NCI-H345 (cell line): ENCODE measurements around the gene EIF4A3.

Source experiments
- DNase-seq: peaks from one replicate; lab custom pipeline; 2025; lab: John Stamatoyannopoulos, UW

Gene EIF4A3

DNA sequence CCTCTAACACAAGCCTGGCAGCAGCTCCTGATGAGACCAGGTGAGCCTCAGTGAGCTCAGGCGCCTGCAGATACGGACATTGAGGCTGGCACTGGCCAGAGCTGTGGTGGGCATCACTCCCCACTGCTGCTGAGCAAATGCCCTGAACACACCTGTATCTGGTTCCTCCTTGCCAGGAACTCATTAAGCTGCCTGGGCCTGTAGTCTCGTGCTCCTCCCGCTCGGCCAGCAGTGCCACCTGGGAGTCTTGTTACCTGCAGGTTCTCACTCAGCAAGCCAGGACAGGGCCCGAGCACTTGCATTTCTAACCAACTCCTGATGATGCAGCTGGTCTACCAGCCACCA is 13.3 kb downstream of the EIF4A3 start:
- no peak for DNase-seq

DNA sequence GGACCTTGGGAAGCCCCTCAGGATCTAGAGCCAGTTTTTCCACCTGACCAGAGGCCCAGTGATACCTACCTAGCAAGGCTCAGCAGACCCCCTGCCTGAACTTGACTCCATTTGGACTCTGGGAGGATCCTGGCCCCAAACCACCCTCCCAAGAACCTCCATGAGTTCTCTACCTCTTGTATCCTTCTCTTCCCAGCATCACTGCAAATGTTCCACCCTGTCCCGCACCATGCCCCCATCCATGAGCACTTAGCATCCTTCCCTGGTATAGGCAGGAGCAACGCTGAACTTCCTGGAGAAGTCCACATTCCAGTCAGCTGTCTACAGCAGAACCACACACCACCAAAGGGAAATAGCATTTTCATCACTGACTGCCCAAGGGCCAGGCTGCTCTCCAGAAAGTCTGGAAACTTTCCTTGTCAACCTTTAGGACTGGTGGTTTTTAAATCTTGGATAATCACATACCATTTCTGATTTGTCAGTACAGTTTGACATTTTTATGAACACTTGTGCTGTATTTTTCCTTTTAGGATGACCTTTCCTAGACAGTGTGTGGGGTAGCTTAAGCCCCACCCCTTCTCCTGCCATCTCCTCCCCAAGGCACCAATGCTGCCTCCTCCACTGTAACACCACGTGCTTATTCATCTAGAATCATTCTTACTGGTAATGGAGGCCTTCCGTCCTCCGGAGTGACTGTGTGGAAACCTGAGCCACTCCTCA is 13.9 kb downstream of the EIF4A3 start:
- no peak for DNase-seq

DNA sequence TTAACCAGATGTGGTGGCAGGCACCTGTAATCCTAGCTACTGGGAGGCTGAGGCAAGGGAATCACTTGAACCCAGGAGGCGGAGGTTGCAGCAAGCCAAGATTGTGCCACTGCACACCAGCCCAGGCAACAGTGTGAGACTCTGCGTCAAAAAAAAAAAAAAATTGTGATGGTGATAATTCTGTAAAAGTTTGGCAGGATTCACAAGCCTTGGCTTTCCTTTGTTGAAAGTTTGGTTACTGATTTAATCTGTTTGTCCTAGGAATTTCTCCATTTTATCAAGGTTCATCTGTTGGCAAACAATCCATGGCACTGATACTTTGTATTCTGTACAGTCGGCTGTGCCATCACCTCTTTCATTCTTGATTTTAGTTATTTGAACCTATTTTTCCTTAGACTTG is 15.9 kb downstream of the EIF4A3 start:
- DNase-seq: no peak

DNA sequence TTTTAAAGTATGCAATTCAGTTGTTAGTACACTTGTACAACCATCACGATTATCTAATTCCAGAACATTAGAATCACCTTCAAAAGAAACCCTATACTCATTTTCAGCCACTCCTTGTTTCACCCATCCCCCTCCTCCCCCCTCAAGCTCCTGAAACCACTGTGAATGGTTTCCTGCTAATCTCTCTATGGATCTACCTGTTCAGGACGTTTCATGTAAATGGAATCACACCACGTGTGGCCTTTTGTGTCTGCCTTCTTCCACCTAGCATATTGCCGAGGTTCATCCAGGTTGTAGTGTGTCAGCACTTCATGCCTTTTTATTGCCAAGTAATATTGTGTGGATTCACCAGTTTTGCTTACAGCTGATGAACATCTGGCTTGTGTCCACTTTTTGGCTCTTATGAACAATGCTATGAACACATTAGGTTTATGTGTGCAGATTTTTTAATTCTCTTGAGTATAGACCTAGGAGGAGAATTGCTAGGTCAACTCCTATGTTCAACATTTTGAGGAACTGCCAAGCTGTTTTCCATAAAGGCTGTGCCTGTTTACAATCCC is 17.8 kb downstream of the EIF4A3 start:
- DNase-seq: no peak

DNA sequence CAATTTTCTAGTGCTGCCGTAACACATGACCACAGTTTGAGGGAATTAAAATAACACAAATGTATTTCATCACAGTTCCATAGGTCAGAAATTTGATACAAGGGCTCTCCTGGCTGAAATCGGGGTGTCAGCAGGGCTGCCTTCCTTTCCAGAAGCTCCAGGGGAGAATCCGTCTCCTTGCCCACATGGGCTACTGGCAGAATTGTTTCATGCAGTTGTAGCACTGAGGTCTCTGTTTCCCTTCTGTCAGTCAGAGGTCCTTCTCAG is 20.5 kb downstream of the EIF4A3 start:
- no peak for DNase-seq

DNA sequence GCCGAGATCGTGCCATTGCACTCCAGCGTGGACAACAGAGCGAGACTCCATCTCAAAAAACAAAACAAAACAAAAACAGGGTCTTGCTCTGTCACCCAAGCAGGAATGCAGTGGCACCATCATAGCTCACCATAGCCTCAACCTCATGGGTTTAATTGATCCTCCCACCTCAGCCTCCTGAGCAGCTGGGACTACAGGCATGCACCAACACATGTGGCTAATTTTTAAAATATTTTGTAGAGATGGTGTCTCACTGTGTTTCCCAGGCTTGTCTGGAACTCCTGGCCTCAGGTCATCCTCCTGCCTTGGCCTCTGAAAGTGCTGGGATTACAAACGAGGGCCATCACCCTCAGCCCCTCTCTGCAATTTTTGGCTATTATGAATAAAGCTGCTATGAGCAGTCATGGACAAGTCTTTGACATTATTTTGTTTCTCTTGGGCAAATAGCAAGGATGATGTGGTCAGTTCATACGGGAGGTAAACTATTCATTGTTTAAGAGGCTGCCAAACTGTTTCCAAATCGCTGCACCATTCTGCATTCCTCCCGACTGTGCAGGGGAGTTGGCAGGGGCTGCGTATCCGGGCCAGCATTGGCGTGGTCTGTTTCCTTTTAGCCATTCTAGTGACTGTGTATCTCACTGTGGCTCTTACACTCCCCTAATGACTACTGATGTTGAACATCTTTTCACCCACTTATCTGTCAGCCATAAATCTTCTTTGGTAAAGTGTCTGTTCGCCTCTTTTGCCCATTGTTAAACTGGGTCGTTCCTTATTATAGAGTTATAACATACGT is 21.1 kb downstream of the EIF4A3 start:
- no peak for DNase-seq

DNA sequence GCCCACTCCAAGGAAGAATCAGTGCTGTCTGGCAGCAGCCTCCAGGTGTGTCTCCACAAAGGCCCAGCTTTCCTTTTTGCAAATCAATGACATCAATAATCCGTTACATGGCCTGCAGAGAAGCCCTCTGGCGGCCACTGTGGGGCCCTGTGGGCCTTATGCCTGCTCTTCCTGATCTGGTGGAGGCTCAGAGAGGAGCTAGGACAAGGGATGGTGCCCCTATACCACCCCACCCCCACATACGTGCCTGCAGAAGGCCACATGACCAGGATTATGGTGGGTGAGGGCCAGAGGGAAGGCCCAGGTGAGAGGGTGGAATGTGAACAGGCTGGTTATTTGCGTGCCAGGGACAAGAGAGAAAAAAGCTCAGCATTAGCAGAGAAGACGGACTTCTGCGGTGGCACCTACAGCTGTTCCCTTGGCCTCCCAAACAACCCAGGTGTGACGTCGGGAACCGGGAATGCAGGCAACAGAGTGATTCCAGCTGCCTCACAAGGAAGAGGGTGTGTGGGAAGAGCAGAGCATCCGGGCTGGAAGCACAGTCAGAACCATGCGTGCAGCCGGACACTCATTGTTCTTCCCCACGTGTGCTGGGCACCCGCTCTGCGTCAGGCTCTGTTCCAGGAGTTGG is 22.5 kb downstream of the EIF4A3 start:
- peak; percentile 33 for DNase-seq

DNA sequence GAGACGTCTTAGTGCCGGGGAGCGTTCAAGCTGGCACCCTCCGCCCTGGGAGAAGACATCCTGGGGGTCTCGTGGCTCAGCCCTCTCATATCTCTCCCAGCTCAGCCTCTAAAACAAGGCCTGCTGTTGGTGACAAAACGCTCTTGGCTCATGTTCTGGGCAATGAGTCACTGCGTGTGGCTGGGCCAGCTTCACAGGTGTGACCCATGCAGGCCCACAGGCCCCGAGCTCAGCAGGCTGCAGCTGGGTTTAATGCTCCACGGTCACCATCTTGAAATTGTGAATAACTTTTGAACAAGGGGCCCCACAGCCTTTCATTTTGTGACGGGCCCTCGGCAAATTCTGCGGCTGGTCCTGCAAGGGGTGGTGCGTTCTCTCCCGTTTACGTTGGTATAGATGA is 23.1 kb downstream of the EIF4A3 start:
- no peak for DNase-seq

DNA sequence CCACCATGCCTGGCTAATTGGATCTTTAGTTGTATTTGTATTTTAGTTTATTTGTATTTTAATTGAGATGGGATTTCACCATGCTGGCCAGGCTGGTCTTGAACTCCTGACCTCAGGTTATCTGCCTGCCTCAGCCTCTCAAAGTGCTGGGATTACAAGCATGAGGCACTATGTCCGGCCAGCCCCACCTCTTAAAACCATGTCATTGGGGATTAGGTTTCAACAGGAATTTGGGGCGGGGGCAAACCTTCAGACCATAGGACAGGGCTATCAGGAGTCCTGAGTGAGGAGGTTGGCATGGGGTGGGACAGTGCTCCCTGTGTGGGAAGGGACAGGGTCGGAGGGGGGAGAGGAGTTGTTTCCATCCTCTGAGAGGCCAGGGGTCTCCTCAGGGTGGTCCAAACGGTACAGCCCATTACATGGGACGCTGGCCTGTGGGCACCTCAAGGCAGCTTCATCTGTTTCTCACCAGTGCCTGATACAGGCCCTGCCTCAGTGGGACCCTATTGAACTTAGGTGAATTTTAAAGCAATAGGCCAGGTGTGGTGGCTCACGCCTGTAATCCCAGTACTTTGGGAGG is 23.9 kb downstream of the EIF4A3 start:
- no peak for DNase-seq

DNA sequence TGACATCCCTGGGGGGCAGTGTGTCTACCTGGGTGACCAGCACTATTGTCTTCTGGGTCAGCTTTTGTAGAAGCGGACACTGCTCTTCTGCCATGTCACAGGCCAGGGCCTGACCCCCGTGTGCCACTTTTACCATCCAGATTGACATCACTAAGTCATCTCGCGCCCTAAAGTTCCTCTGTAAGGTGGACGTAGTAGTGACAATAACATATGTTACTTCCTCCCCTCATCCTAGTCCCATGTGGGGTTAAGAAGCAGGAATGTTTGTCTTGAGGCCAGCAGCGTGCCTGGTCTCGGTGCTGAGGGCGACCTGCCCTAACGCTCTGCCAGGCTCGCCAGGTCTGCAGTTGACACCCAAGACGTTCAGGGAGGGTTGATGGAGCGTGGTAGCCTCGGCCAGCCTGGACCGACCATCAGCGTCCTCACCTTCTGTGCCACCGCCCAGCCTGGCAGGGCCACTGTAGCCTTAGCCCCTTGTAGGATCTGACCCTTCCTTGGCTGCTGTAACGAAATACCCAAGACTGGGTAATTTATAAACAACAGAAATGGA is 24.8 kb downstream of the EIF4A3 start:
- DNase-seq: no peak

DNA sequence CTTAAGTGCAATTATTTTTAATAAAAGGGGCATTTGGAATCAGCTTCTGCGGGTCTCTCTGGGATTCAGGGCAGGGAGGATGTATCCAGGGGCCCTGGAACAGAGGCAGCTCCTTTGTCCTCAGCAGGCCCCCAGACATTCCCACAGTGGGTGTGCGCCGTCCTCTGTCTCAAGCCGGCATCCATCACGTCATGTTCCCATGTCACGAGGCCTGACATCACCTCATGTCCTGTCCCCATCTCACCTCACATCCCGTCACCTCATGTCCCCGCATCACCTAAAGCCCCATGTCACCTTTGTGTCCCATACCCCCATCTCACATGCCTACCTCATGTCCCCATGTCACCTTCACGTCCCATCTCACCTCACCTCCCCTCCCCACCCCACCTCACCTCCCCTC is 27.1 kb downstream of the EIF4A3 start:
- no peak for DNase-seq

DNA sequence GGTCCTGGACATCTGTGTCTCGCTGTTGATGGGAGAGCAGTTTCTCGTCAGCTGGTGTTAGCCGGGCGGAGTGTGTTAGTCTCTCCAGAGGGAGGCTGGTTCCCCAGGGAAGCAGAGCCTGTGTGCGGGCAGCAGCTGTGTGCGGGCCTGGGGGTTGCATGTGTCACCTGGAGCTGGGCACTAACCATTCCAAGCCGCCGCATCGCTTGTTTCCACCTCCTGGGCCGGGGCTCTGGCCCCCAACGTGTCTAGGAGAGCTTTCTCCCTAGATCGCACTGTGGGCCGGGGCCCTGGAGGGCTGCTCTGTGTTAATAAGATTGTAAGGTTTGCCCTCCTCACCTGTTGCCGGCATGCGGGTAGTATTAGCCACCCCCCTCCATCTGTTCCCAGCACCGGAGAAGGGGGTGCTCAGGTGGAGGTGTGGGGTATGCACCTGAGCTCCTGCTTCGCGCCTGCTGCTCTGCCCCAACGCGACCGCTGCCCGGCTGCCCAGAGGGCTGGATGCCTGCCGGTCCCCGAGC is 27.6 kb downstream of the EIF4A3 start:
- DNase-seq: no peak

DNA sequence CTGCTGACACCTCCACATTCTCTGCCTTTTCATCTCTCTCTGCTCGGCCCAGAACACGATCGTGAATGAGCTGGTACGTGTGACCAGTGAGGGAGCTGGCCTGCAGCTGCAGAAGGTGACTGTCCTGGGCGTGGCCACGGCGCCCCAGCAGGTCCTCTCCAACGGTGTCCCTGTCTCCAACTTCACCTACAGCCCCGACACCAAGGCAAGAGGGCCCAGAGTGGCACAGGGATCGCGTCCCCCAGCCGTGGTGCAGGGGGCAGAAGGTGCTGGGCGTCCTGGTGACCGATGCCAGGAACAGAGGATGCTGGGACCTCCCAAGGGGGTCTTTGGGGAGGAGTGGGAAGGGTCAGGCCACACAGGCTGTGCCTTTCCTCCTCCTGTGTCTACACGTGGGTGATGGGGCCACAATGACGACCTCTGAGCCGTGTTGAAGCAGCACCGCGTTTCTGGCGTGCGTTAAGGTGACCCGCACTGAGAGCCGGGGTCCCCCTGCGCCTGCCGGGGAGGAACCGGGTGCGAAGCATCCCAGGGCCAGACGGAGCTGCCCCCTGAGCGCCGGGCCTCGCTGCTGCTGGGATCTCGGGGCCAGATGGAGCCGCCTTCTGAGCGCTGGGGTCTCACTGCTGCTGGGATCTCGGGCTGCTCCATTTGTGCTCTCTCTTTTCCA is 28.2 kb downstream of the EIF4A3 start:
- DNase-seq: no peak

DNA sequence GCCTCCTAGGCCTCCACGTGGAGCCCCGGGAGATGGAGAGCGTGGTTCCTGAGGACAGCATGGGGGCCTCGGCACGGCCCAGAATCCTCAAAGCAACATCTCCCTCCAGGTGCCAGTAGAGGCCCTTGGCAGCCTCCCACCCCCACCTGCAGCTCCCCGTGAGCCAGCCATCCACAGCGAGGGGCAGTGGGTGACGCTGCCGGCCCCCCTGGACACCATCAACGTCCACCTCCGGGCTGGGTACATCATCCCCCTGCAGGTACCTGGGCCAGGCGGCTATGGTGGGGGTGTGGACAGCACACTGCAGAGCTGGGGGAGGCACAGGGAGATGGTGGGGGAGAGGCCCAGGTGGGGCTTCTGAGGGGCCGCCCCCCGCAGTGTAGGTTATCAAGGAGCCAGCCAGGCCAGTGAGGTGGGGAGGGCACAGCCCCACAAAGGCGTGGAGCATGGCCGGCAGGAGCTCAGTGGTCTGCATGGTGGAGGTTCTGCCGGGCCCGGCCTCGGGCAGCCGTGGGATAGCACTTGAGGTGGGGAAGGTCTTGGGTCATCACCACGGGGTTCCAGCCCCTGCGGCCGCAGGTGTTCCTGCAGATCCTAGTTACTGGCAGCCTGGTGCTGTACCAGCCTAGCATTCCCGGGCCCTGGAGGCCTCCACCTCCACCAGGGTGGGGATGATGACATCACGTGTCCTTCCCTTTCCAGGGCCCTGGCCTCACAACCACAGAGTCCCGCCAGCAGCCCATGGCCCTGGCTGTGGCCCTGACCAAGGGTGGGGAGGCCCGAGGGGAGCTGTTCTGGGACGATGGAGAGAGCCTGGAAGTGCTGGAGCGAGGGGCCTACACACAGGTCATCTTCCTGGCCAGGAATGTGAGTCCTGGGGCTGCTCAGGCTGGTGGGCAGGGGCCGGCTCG is 29.2 kb downstream of the EIF4A3 start:
- DNase-seq: no peak

DNA sequence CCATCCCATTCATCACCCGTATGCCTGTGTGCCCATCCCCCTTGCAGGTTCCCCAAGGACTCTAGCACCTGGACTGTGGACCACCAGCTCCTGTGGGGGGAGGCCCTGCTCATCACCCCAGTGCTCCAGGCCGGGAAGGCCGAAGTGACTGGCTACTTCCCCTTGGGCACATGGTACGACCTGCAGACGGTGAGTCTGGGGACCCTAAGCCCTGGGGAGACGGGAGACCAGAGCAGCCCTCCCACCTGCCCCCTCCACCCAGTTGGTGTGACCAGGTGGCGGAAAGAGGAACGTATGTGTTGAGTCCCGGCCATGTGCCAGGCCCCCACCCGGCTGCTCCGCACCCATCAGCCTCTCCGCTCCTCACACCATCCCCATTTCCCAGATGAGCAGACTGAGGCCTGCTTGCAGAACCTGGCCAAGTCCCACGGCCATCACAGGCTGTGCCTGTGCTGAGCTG is 30.0 kb downstream of the EIF4A3 start:
- no peak for DNase-seq

DNA sequence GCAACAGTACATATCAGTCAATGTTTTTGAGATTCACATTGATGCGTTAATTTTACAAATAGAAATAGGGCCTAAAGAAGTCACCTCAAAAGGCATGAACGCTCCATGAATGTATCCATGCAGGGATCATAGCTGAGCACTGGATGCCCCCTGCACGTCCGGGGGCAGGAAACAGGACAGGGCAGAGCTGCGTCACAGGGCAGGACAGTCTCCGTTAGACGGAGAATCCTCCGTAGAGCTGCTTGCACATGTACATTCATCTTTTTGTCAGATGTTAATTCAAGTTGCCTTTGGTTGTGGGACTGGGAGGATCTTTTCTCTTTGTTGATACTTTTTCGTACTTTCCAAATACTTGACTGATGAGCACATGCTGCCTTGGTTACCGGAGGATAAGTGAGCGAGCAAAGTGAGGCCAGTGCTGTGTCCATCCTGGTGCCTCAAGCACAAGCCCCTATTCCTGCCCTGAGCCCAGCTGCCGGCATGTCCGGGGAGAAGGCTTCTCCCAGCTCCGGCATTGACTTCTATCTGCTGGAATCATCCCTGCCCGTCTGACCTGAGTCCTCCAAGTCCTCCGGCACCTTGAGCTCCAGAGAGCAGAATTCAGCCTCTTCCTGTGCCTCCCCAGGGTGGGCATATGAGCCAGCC is 30.5 kb downstream of the EIF4A3 start:
- DNase-seq: no peak

DNA sequence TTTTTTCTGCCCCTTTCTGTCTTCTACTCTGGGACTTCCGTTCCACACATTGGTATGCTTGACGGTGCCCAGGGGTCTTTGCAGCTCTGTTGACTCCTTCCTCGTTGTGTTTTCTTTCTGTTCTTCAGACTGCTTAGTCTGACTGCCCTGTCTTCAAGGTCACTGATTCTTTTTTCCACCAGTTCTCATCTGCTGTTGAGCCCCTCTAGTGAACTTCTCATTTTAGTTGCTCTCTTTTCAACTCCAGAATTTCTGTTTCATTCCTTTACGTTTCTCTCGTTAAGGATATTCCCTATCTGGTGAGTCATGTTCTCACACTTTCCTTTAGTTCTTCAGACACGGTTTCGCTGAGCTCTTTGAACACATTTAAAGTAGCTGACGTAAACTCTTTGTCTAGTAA is 31.8 kb downstream of the EIF4A3 start:
- no peak for DNase-seq

DNA sequence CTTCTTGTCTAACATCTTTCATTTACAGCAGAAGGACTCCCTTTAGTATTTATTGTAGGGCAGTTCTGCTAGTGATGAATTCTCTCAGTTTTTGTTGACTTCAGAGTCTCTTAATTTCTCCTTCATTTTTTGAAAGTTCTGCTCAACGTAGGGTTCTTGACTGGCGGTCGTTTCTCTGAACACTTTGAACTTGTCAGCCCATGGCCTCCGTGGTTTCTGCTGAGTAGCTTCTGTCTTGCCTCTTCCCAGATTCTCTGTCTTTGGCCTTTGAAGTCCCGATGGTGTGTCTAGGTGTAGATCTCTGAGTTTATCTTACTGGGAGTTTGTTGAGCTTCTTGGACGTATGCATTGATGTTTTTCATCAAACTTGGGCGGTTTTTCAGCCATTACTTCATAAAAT is 32.2 kb downstream of the EIF4A3 start:
- DNase-seq: no peak

DNA sequence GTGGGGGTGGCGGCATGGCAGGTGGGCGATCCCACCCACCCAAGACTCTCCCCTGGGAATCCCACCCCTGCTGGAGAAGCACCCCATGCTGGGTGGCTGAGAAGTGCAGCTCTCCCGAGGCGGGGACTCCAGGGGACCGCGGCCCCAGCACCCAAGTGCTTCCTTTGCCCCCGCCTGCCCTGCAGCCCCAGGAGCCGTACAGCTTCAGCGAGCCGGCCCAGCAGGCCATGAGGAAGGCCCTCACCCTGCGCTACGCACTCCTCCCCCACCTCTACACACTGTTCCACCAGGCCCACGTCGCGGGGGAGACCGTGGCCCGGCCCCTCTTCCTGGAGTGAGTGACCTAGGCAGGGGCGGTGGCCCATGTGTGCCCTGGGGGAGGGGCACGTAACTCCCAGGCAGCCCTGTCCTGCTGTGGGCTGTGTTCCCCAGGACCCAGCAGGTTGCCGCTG is 33.9 kb downstream of the EIF4A3 start:
- DNase-seq: no peak

DNA sequence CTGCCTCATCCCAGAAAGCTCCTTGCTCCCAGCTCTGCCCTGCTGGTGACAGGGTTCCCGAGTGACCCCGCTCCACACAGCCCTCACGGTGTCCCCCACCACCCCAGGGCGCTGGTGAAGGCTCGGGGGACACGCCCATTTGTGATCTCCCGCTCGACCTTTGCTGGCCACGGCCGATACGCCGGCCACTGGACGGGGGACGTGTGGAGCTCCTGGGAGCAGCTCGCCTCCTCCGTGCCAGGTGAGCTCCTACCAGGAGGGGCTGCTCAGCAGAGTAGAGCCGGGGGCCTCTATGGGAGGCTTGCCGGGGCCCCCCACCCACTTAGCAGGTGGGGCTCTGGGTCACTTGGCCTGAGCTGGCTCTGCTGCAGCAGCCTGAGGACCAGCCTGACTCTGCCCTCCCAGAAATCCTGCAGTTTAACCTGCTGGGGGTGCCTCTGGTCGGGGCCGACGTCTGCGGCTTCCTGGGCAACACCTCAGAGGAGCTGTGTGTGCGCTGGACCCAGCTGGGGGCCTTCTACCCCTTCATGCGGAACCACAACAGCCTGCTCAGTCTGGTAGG is 34.4 kb downstream of the EIF4A3 start:
- no peak for DNase-seq
